Stimulated activated CD8-positive, alpha-beta memory T cell treated with anti-CD3 and anti-CD28 coated beads, Interleukin-2, amount 100 ng/mL, for 1 hour (primary cell): ENCODE data around the gene ZNF503.

Experiments used
- DNase-seq, 2 donors: peaks; one replicate each; pipeline ENCODE4 v3.0.0-alpha.2; 2020; ENCODE audit warnings: low read depth in 2 of 2

Gene ZNF503

DNA sequence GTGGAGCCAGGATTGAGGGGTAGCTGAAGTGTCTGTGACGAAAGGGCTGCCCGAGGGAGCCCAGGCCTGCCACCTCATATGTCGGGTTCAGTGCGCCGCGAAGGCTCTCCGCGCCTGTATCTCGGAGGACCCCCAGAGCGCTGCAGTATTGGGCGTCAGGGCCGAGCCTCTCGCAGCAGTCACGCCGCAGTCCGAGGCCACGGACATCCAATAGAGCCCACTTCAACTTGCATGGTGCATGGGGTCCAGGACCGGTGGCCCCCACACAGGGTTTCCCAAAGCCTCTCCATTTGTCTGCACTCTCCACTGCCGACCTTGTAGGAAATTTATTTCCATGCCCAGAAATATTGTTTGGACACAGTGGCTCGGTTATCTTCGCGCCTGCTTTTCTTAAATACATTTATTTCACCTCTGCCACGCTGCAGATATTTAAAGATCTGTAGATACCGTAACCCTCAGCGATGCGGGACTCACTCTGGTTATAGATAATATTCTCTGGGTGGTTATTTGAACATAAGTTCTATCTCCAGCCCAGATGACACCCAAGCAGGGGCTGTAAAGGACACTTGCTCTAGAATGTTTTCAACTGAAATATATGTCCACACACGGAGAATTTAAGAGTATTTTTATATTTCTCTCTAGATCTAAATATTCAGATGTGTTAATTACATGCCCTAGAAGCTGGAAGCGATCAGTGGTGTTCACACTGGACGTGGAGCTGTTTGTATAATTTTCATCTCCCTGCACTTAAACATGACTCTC is 5.1 kb upstream of the ZNF503 start:
- no peak for DNase-seq

GRCh38 chr10:75405598-75406461 is 4.3 kb upstream of the ZNF503 start:
- DNase-seq: no peak

- no peak for DNase-seq
Measured at GRCh38 chr10:75404815-75405597, 3.4 kb upstream of the ZNF503 start.

- DNase-seq: no peak
Measured at GRCh38 chr10:75403939-75404814, 2.6 kb upstream of the ZNF503 start.

- no peak for DNase-seq
Measured at GRCh38 chr10:75403144-75403938, 1.8 kb upstream of the ZNF503 start.

DNA sequence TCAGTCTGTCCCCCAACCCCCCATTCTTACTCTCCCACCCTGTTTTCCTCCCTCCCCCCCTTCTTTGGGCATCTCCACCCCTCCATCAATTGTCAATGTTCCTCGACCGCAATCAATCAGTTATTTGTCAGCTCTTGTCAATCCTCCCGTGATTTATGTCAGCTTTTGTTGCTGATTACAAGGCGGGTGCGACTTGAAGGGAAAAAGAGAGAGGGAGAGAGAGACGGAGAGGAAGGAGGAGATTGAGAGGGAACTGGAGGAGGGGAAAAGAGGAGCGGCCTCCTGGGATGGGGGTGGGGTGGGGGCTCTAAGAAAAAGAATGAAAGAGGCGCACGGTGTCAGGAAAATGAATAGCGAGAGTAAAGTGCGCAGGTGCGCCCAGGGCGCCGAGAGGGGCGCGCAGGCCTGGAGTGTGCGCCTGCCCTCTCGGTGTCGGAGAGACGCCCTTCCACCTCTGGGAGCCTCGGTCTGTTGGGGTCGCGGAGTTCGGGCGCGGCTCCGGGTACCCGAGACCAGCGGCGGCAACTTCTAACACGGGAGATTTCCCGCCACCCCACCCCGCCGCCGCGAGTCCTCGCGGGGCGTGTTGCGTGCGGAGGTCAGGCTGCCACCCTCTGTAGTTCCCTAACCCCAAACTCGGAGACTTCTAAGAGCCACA is 1.1 kb upstream of the ZNF503 start:
- no peak for DNase-seq

GRCh38 chr10:75400771-75401568 is 594 bp downstream of the ZNF503 start:
- DNase-seq: no peak

DNA sequence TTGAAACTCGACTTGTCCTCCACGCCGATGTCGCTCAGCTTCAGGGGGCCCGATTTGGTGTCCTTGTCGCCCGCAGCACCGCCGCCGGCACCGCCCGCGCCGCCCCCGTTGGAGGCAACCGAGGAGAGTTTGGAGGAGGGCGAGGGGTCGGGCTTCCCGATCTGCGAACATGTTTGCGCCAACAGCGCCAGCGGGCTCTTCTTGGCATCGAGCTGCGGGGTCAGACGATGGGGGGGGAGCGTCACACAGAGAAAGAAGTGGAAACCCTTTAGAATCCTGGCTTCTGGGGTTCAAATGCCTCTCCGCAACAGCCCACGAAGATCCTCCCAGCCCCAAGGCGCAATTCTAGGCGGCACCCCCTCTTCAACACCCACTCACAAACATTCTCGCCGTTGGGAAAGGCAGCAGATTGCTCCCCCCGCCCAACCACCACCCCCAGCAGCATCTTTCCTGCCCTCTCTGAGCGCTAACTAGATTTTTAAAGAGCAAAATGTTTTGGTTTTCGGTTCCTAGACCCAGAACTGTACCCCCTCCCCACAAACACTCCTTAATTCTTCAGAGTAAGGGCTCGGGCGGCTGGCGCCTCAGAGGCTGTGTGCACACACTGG is 1.3 kb downstream of the ZNF503 start:
- no peak for DNase-seq

DNA sequence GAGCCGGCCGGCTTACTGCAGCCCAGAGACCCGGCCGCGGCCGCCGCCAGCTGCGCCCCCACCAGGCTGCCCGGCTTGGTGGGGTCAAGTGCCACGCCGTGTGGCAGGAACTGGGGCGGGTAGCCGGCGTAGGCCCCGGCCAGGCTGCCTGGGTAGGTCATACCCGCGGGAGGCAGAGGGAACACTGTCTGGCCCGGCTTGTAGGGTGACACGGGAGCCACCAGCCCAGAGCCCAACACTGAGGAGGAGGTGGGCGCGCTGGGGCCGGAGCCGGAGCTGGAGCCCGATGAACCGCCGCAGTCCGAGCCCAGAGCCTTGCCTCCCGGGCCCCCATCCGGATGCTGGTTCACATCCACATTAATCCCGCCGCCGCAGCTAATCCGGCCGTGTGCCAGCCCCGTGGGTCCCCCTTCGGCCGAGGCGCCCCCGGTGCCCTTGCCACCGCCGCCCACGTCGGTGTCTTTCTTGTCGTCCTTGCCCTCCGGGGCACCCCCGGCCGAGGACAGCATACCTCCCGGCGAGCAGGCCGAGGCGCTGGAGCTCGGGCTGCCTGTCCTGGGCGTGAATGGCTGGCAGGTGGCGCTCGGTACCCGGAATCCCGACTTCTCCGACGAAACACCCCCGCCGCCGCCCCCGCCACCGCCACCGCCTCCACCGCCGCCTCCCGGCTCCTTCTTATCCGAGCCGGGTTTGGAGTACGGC is 2.0 kb downstream of the ZNF503 start:
- DNase-seq: no peak

- no peak for DNase-seq
Measured at GRCh38 chr10:75398692-75399460, 2.7 kb downstream of the ZNF503 start.

- DNase-seq: no peak
Measured at GRCh38 chr10:75398200-75398691, 3.3 kb downstream of the ZNF503 start.

DNA sequence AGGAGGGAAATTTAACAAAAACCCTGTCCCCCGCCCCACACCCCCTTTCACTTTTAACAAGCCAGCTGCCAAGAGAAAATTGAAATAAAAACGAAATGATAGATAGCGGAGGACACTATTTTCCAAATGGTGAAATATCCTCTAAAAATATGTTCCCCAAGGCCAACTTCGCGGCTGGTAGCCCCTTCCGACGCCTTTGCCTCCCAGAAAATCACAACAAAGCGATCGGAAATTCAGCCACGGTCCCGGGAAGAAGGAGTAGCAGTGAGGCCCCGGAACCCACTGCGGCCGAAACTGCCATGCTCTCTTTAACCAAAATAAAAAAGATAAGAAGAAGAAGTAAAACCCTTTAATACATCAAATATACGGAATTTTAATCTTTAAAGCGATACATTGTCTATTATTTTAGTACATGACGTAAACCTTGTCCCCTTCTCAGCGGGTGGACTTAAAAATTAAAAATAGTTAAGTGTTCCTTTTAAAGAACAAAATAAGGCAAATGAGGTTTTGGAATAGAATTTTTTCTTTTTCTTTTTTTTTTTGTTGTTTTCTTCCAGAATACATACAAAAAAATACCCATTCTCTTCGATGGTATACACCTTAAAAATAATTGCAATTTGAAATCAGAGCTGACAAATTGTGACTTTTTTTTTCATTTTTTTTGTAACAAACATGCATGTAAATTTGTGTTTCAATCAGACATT is 3.9 kb downstream of the ZNF503 start:
- DNase-seq: no peak

GRCh38 chr10:75396631-75397495 is 4.7 kb downstream of the ZNF503 start:
- DNase-seq: no peak

GRCh38 chr10:75395932-75396630 is 5.5 kb downstream of the ZNF503 start:
- DNase-seq: no peak
